ENCODE results near the gene TSPEAR. TPM values are rescaled to one million over a fixed set of nuclear protein-coding genes. Genes with fewer than 3 reads are reported as not detected.

The TSPEAR gene
- total and polyA plus RNA-seq, 9 of the 15 experiments (the other 6 are each of a cell fraction or from before 2014, with no cell fraction given): not detected

- TF ChIP-seq ZNF133 (CRISPR knock-in tag; IDR thresholded peaks at IDR 0.05) (peak; percentile 16; the same call in 1 of the 2 replicates), MBD2 (IDR thresholded peaks at IDR 0.05; ENCODE audit: borderline replicate concordance, low read depth) (peak; percentile 86; the same call in 1 of the 2 replicates), HCFC1 (IDR thresholded peaks at IDR 0.05; ENCODE audit: low read depth, low read length) (peak; percentile 63), ZKSCAN1 (IDR thresholded peaks at IDR 0.05; ENCODE audit: low read depth, low read length) (no peak), ZNF740 (CRISPR knock-in tag; IDR thresholded peaks at IDR 0.05) (peak; percentile 86; the same call in 1 of the 2 replicates), ZNF740 (tag; IDR thresholded peaks at IDR 0.05) (peak in 1 of 2 experiments; percentile 89; a peak in 2 of 4 replicates), KLF6 (CRISPR knock-in tag; IDR thresholded peaks at IDR 0.05; ENCODE audit: borderline replicate concordance) (0 out of 2 replicates have a peak, but pooled peaks have one; percentile 6), ZNF197 (CRISPR knock-in tag; IDR thresholded peaks at IDR 0.05; ENCODE audit: low read depth) (0 out of 2 replicates have a peak, but pooled peaks have one; percentile 40), HIVEP1 (CRISPR knock-in tag; IDR thresholded peaks at IDR 0.05) (peak; percentile 16; the same call in 1 of the 2 replicates), MAX (CRISPR knock-in tag; IDR thresholded peaks at IDR 0.05) (peak; percentile 58), NRF1 (conservative IDR thresholded peaks at IDR 0.05 in 1 of 2, IDR thresholded peaks at IDR 0.05 in 1 of 2) (peak; percentile 35 to 48; a peak in 3 of 4 replicates), SRSF3 (IDR thresholded peaks at IDR 0.05; ENCODE audit: insufficient read depth, low read length) (no peak), E4F1 (CRISPR knock-in tag; IDR thresholded peaks at IDR 0.05; ENCODE audit: borderline replicate concordance) (no peak), FOS (IDR thresholded peaks at IDR 0.05; ENCODE audit: extremely low read depth, insufficient read length) (peak; percentile 99), RCOR1 (IDR thresholded peaks at IDR 0.05; ENCODE audit: borderline replicate concordance in 1 of 2, low read depth in 2 of 2, low read length in 2 of 2) (peak in 1 of 2 experiments; percentile 71; a peak in 2 of 4 replicates), ZNF12 (CRISPR knock-in tag; IDR thresholded peaks at IDR 0.05) (0 out of 2 replicates have a peak, but pooled peaks have one; percentile 43), TFAP4 (CRISPR knock-in tag; IDR thresholded peaks at IDR 0.05; ENCODE audit: borderline replicate concordance) (peak; percentile 82; the same call in 1 of the 2 replicates), TFE3 (CRISPR knock-in tag; IDR thresholded peaks at IDR 0.05) (peak; percentile 100), FOXJ3 (CRISPR knock-in tag; IDR thresholded peaks at IDR 0.05) (no peak), ATF7 (IDR thresholded peaks at IDR 0.05) (peak; percentile 72; the same call in 1 of the 2 replicates)
Observed at GRCh38 chr21:44517175-44517899, 194.0 kb downstream of the TSPEAR start (continued).
